ENCODE measurements around the gene COG7.
A peak's percentile ranks its signal among the peaks of the same experiment; 100 is the strongest.
"Not testable (repeated sequence)": the region's sequence is repeated elsewhere in the genome, so short reads cannot be mapped to it uniquely, and the experiment has no call there.

COG7 gene

GRCh38 chr16:23368469-23368868 is 84.5 kb downstream of the COG7 start:
- H3K27ac ChIP-seq: no peak overlapping the region
- peak; percentile 43 for DNase-seq (ENCODE audit: low read depth, low spot score)

GRCh38 chr16:23367988-23368387 is 85.0 kb downstream of the COG7 start:
- DNase-seq (ENCODE audit: low read depth, low spot score): no peak
- no peak overlapping the region for H3K27ac ChIP-seq

DNA sequence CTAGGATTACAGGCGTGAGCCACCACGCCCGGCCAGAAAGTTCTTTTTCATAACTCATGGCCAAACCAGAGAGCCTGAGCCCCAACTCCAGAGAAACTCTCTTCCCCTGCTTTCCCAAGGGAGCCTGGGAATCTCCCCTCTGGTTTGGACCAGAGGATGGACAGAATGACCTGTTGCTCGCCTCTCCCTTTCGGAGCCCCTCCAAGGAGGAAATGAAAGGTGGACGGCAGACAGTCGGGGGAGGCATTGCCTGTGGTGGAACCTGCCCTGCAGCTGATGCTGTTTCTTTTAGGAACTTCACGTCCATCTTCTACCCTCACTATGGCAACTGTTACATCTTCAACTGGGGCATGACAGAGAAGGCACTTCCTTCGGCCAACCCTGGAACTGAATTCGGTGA is 85.4 kb downstream of the COG7 start:
- no peak for DNase-seq (ENCODE audit: low read depth, low spot score)

DNA sequence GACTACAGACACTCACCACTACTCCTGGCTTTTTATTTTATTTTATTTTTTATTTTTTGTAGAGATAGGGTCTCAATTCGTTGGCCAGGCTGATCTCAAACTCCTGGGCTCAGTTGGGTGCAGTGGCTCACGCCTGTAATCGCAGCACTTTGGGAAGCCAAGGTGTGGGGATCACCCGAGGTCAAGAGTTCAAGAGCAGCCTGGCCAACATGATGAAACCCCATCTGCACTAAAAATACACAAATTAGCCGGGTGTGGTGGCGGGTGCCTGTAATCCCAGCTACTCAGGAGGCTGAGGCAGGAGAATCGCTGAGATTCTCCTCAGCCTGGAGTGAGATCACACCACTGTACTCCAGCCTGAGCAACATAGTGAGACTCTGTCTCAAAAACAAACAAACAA is 86.6 kb downstream of the COG7 start:
- DNase-seq (ENCODE audit: low read depth, low spot score); H3K27ac ChIP-seq: not testable (repeated sequence)

More for the DNA sequence above, 85.4 kb downstream of the COG7 start:
- no peak overlapping the region for H3K27ac ChIP-seq

- no peak for DNase-seq (ENCODE audit: low read depth, low spot score)
- no peak overlapping the region for H3K27ac ChIP-seq
Measured at GRCh38 chr16:23365602-23366240, 87.3 kb downstream of the COG7 start.

DNA sequence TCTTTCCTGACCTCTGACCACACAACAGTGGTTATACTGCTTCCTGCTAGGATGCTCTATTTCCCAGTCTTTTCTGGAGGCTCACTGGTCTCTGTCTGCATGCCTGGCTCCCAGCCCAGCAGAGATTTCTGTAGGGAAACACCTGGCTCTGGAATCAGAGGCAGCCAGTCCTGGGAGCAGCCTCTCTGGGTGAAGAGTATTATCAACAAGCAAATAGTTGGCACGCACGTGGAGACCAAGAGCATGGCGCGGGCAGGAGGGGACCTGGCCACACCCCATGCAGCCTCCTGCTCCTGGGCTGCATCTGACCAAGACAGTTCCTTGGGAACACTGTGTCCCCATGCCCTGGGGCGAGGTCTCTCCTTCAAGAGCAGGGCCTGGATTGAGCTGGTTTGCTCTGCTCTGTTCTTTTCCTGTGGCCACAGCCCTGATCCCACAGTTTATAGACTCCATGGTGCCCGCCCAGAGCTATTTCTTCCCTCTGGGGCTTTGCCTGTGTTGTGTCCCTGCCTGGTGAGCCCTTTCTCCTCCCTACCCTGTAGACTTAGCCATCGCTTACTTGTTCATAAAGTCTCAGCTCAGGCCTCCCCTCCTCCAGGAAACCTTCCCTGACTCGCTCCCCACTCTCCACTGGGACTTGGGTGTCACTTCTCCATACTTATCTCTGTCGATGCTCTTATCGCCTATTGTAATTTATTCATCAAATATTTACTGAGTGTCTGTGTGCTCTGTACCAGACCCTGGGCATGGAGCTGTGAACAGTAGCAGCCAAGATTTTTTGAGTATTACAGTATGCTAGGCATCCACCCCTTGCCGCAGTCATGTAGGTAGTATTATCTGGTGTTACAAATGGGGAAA is 90.3 kb downstream of the COG7 start:
- H3K27ac ChIP-seq: no peak overlapping the region
- DNase-seq (ENCODE audit: low read depth, low spot score): no peak

GRCh38 chr16:23359092-23359760 is 93.8 kb downstream of the COG7 start:
- DNase-seq (ENCODE audit: low read depth, low spot score): no peak
- H3K27ac ChIP-seq: no peak overlapping the region

DNA sequence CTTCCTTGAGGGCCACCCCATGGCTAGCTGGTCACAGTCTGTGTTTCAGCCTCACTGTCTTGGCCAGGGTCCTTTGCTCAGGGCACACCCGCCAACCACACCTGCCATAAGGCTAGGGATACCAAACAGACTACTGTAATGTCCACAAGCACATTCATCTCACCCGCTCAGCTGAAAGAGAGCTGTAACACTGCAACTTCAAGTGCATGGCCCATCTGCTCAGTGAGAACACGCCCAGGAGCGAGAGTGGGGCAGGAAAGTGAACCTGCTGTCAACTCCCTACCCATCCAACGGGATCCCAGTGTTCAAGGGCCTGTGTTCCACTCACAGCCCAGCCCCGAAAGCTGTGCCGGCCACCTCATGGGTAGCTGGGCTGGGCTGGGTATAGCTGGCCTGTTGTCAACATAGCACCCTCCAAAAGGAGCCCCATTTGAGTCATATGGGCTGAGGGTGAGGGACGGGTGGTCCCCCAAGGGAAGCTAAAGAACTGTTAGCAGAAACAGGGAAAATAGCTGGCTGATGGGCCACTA is 95.2 kb downstream of the COG7 start:
- DNase-seq (ENCODE audit: low read depth, low spot score): no peak
- H3K27ac ChIP-seq: no peak overlapping the region

DNA sequence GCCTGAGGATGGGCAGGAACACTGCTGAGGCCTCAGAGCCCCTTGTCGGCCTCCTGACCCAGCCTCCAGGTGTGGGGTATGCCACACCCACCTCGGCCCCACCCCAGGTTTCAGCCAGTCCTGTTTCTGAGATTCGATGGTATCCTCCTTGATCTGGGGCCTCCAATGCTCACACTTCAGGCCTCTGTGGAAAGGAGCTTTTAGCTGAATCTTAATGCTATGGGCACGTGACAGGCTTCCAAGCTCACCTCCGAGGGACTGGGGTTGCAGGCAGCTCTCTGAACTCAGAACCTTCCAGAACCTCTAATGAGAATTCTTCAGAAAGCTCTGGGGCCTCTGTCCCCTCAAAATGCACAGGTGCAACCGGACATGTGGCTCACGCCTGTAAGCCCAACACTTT is 96.0 kb downstream of the COG7 start:
- no peak for DNase-seq (ENCODE audit: low read depth, low spot score)
- H3K27ac ChIP-seq: no peak overlapping the region

DNA sequence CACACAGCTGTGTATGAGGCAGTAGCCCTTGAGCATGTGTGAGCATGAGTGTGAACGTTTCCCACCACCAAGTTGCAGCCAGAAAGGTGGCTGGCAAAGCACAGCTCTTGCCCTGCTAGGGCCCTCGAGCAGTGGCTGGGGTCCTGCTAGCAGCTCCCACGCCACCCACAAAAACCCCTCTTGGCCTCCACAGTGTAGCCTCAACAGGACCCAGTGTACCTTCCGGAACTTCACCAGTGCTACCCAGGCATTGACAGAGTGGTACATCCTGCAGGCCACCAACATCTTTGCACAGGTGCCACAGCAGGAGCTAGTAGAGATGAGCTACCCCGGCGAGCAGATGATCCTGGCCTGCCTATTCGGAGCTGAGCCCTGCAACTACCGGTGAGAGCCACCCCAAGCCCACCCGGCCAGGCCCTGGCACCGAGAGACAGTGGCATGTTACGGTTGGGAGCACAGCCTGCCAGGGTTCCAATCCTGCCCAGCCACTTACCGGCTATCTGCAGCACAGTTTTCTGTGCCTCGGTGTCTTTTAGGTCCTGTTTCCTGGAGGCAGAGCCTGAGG is 97.8 kb downstream of the COG7 start:
- no peak for DNase-seq (ENCODE audit: low read depth, low spot score)
- no peak overlapping the region for H3K27ac ChIP-seq

- no peak for DNase-seq (ENCODE audit: low read depth, low spot score)
- no peak overlapping the region for H3K27ac ChIP-seq
Measured at GRCh38 chr16:23354246-23354645, 98.7 kb downstream of the COG7 start.

- no peak for DNase-seq (ENCODE audit: low read depth, low spot score)
- H3K27ac ChIP-seq: no peak overlapping the region
Measured at GRCh38 chr16:23353440-23353839, 99.5 kb downstream of the COG7 start.

GRCh38 chr16:23351360-23351759 is 101.6 kb downstream of the COG7 start:
- H3K27ac ChIP-seq: no peak overlapping the region
- no peak for DNase-seq (ENCODE audit: low read depth, low spot score)

- H3K27ac ChIP-seq: no peak overlapping the region
- DNase-seq (ENCODE audit: low read depth, low spot score): no peak
Measured at GRCh38 chr16:23348579-23349469, 104.2 kb downstream of the COG7 start.

DNA sequence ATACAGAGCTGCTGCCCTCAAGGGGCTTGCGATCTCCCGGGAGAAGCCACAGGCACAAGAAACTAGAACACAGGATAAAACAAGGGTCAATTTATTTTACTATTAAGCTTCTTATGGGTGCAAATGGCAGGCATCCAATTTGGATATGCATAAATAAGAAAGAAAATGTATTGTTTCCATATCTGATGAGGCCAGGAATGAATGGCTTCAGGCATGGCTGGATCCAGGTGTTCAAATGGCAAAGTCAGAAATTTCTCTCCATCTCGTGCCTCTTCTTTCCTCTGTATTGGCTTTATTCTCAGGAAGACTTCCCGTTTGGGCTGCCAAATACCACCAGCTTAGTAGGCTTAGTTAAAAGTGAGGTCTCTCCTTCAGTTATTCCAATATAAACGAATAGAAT is 107.8 kb downstream of the COG7 start:
- H3K27ac ChIP-seq: no peak overlapping the region
- DNase-seq (ENCODE audit: low read depth, low spot score): no peak

GRCh38 chr16:23343643-23344612 is 109.1 kb downstream of the COG7 start:
- DNase-seq (ENCODE audit: low read depth, low spot score): no peak

DNA sequence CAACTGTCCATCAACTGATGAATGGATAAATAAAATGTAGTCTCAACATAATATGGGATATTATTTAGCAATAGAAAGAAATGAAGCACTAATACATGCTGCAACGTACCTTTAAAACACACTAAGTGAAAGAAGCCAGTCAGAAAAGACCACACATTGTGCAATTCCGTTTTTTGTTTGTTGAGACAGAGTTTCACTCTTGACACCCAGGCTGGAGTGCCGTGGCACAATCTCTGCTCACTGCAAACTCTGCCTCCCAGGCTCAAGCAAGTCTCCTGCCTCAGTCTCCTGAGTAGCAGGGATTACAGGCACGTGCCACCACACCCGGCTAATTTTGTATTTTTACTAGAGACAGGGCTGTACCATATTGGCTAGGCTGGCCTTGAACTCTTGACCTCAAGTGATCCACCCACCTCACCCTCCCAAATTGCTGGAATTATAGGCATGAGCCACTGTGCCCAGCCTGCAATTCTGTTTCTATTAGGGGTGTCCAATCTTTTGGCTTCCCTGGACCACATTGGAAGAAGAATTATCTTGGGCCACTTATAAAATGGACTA is 110.8 kb downstream of the COG7 start:
- no peak overlapping the region for H3K27ac ChIP-seq
- DNase-seq (ENCODE audit: low read depth, low spot score): no peak

More at GRCh38 chr16:23343643-23344612, 109.1 kb downstream of the COG7 start:
- no peak overlapping the region for H3K27ac ChIP-seq

DNA sequence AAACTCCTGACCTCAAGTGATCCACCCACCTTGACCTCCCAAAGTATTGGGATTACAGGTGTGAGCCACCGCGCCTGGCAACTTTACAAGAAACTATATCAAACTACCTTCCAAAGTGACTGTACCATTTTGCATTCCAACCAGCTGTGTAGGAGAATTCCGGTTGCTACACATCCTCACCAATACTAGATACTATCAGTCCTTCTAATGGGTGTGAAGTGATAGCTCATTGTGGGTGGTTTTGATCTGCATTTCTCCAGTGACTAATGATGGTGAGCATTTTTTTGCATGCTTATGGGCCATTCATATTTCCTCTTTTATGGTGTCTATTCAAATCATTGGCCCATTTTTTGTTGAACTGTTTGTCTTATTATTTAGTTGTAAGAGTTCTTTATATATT is 113.2 kb downstream of the COG7 start:
- DNase-seq (ENCODE audit: low read depth, low spot score): peak; percentile 56
- H3K27ac ChIP-seq: no peak overlapping the region

All from epithelial cell of prostate (primary cell).